AG09309 (cell line): ENCODE measurements around the gene PCDHGB4.
"Not testable (repeated sequence)": the region's sequence is repeated elsewhere in the genome, so short reads cannot be mapped to it uniquely, and the experiment has no call there.

Source experiments
- DNase-seq: peaks from one replicate; pipeline ENCODE4 v3.0.0-alpha.2; 2010; ENCODE audit warnings: low read depth
- H3K4me3 ChIP-seq: 2 replicates; pipeline ENCODE4 v1.5.1; 2011; ENCODE audit warnings: mild to moderate bottlenecking, low read depth, low read length, moderate library complexity; ENCODE audit not compliant: control insufficient read depth
- CTCF ChIP-seq: IDR thresholded peaks from 2 replicates; pipeline ENCODE4 v1.5.1; 2011; ENCODE audit warnings: mild to moderate bottlenecking, low read depth, low read length, inconsistent platforms; ENCODE audit not compliant: insufficient read depth, control insufficient read depth; ENCODE audit errors: missing control alignments

The PCDHGB4 gene

GRCh38 chr5:141422742-141423291 lies 35.3 kb downstream of the PCDHGB4 start:
- TF ChIP-seq CTCF = no peak

GRCh38 chr5:141427783-141428426 lies 40.4 kb downstream of the PCDHGB4 start:
- H3K4me3 ChIP-seq = no peak overlapping the region
- DNase-seq = no peak
- no peak for TF ChIP-seq CTCF

More at GRCh38 chr5:141422742-141423291, 35.3 kb downstream of the PCDHGB4 start:
- H3K4me3 ChIP-seq = no peak overlapping the region
- no peak for DNase-seq

- peak; percentile 90 for DNase-seq
- TF ChIP-seq CTCF = peak; percentile 73
Observed at GRCh38 chr5:141430332-141431113, 43.0 kb downstream of the PCDHGB4 start, which contains the start of gene PCDHGA12. Gene PCDHGA12 (plus strand): TSS chr5:141430507. CDS start chr5:141430760, 253 bp downstream.

GRCh38 chr5:141431286-141431685 lies 43.8 kb downstream of the PCDHGB4 start:
- peak overlapping the region; percentile 56 for H3K4me3 ChIP-seq

More at GRCh38 chr5:141430332-141431113, 43.0 kb downstream of the PCDHGB4 start, which contains the start of gene PCDHGA12:
- peak within 1 kb of the TSS; percentile 56 for H3K4me3 ChIP-seq

GRCh38 chr5:141432308-141432707 lies 44.8 kb downstream of the PCDHGB4 start:
- H3K4me3 ChIP-seq, DNase-seq: not testable (repeated sequence)

More at GRCh38 chr5:141431286-141431685, 43.8 kb downstream of the PCDHGB4 start:
- no peak for DNase-seq
- no peak for TF ChIP-seq CTCF

- H3K4me3 ChIP-seq, DNase-seq: not testable (repeated sequence)
Observed at GRCh38 chr5:141432726-141433125, 45.2 kb downstream of the PCDHGB4 start.

GRCh38 chr5:141434006-141434405 lies 46.5 kb downstream of the PCDHGB4 start:
- no peak overlapping the region for H3K4me3 ChIP-seq
- no peak for DNase-seq
- TF ChIP-seq CTCF = no peak
